ENCODE results near the gene IPO9.

The IPO9 gene

GRCh38 chr1:201907621-201908020 is 78.7 kb downstream of the IPO9 start:
- DNase-seq, result no peak

- no peak for DNase-seq
Measured at GRCh38 chr1:201911826-201912571, 83.0 kb downstream of the IPO9 start.

GRCh38 chr1:201912832-201913231 is 83.9 kb downstream of the IPO9 start:
- no peak for DNase-seq

GRCh38 chr1:201914456-201915235 is 85.7 kb downstream of the IPO9 start:
- no peak for DNase-seq

GRCh38 chr1:201916649-201917249 is 87.8 kb downstream of the IPO9 start:
- DNase-seq, result no peak

- no peak for DNase-seq
Measured at GRCh38 chr1:201917362-201918033, 88.5 kb downstream of the IPO9 start.

GRCh38 chr1:201918343-201918742 is 89.4 kb downstream of the IPO9 start:
- no peak for DNase-seq

- no peak for DNase-seq
Measured at GRCh38 chr1:201921952-201922558, 93.1 kb downstream of the IPO9 start.

- DNase-seq, result no peak
Measured at GRCh38 chr1:201925301-201925567, 96.3 kb downstream of the IPO9 start.

GRCh38 chr1:201925981-201926645 is 97.2 kb downstream of the IPO9 start:
- no peak for DNase-seq

GRCh38 chr1:201928266-201928665 is 99.3 kb downstream of the IPO9 start:
- DNase-seq, result no peak

GRCh38 chr1:201930137-201930536 is 101.2 kb downstream of the IPO9 start:
- no peak for DNase-seq

GRCh38 chr1:201930803-201931202 is 101.8 kb downstream of the IPO9 start:
- no peak for DNase-seq
